ENCODE results near the gene DLGAP1.

The DLGAP1 gene

DNA sequence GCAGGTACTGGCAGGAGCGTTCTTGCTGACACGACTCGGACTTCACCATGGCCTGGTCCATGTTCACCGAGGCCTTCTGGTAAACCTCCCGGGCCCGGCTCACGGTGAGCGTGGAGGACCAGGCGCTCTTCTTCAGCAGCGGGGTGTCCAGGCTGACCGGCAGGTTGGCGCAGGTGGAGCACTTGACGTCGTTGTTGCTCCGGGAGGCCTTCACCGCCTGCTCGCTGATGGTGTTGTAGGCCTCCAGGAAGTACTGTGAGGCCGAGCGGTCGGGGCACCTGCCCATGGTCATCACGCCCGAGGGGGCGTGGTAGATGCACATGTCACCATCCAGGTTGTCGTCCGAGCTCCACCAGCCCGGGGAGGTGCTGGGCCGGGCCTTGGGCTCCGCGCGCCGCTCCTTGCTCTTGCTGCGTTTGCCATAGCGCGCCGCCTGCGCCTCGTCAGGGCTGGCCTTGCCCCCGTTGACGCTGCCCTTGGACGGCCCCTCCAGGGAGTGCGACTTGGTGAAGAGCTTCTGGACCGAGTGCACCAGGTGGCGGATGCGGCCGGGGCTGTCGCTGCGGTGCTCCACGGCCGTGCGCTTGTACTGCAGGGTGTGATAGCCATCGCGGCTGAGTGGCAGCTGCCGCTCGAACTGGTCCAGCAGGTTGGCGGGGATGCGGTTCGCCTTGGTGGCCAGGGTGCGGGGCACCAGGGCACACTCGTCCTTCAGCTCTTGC lies 575.8 kb downstream of the DLGAP1 start:
- Histone ChIP-seq H3K4me3 (ENCODE audit: insufficient read depth, low read length, poor library complexity, severe bottlenecking) (no peak overlapping the region), H3K9ac (ENCODE audit: low read length) (no peak overlapping the region), H3K9me3 (ENCODE audit: insufficient read depth, low read length) (no peaks in the 10 kb centered on the region), H4K20me1 (ENCODE audit: low read depth, low read length) (no peaks in the 10 kb centered on the region), H3K36me3 (ENCODE audit: low read length) (no peaks in the 10 kb centered on the region), H3K27me3 (ENCODE audit: low read length) (no peaks in the 10 kb centered on the region), H3K9me2 (replicated peaks; ENCODE audit: insufficient read depth, low read length) (no peaks in the 10 kb centered on the region), H3K79me2 (ENCODE audit: insufficient read depth, low read length) (no peaks in the 10 kb centered on the region), H2AFZ (ENCODE audit: low read depth, low read length, severe bottlenecking) (no peak overlapping the region), H3K4me2 (ENCODE audit: low read depth, low read length, poor library complexity, severe bottlenecking) (no peak overlapping the region), H3F3A (ENCODE audit: insufficient read depth) (no peaks in the 10 kb centered on the region), H3K27ac (ENCODE audit: low read depth, low read length) (no peak overlapping the region)
- TF ChIP-seq EZH2phosphoT487 (conservative IDR thresholded peaks at IDR 0.05; ENCODE audit: low read length) = no peak
- TF ChIP-seq, protein P1, sequence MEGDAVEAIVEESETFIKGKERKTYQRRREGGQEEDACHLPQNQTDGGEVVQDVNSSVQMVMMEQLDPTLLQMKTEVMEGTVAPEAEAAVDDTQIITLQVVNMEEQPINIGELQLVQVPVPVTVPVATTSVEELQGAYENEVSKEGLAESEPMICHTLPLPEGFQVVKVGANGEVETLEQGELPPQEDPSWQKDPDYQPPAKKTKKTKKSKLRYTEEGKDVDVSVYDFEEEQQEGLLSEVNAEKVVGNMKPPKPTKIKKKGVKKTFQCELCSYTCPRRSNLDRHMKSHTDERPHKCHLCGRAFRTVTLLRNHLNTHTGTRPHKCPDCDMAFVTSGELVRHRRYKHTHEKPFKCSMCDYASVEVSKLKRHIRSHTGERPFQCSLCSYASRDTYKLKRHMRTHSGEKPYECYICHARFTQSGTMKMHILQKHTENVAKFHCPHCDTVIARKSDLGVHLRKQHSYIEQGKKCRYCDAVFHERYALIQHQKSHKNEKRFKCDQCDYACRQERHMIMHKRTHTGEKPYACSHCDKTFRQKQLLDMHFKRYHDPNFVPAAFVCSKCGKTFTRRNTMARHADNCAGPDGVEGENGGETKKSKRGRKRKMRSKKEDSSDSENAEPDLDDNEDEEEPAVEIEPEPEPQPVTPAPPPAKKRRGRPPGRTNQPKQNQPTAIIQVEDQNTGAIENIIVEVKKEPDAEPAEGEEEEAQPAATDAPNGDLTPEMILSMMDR (IDR thresholded peaks at IDR 0.05; ENCODE audit: insufficient read depth, low read length, poor library complexity, severe bottlenecking) = no peak

DNA sequence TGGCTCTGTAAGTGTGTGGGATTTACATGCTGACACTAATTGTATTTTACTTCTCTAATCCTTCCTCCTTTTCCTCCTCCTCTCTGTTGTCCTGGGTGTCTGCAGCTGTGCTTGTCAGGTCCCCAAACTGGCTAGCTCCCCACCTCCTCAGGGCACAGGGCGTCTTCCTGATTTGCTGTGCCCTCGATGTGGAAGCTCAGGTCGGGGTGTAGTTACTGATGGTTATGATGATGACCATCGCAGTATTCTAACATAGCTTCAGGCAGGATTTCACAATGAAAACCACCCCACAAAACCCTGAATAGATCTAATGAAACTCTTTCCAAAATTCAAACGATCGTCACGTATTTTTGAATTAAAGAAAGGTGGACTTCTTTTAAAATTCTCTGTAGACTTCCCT lies 576.7 kb downstream of the DLGAP1 start:
- Histone ChIP-seq H3F3A (ENCODE audit: insufficient read depth) (no peaks in the 10 kb centered on the region), H3K4me2 (ENCODE audit: low read depth, low read length, poor library complexity, severe bottlenecking) (no peak overlapping the region), H3K79me2 (ENCODE audit: insufficient read depth, low read length) (no peaks in the 10 kb centered on the region), H3K27me3 (ENCODE audit: low read length) (no peaks in the 10 kb centered on the region), H3K9me3 (ENCODE audit: insufficient read depth, low read length) (no peaks in the 10 kb centered on the region), H3K9me2 (replicated peaks; ENCODE audit: insufficient read depth, low read length) (no peaks in the 10 kb centered on the region), H3K4me3 (ENCODE audit: insufficient read depth, low read length, poor library complexity, severe bottlenecking) (no peak overlapping the region), H2AFZ (ENCODE audit: low read depth, low read length, severe bottlenecking) (no peak overlapping the region), H3K27ac (ENCODE audit: low read depth, low read length) (no peak overlapping the region), H4K20me1 (ENCODE audit: low read depth, low read length) (no peaks in the 10 kb centered on the region), H3K9ac (ENCODE audit: low read length) (no peak overlapping the region), H3K36me3 (ENCODE audit: low read length) (no peaks in the 10 kb centered on the region)
- TF ChIP-seq, protein P1 (IDR thresholded peaks at IDR 0.05; ENCODE audit: insufficient read depth, low read length, poor library complexity, severe bottlenecking) = no peak
- no peak for TF ChIP-seq EZH2phosphoT487 (conservative IDR thresholded peaks at IDR 0.05; ENCODE audit: low read length)

DNA sequence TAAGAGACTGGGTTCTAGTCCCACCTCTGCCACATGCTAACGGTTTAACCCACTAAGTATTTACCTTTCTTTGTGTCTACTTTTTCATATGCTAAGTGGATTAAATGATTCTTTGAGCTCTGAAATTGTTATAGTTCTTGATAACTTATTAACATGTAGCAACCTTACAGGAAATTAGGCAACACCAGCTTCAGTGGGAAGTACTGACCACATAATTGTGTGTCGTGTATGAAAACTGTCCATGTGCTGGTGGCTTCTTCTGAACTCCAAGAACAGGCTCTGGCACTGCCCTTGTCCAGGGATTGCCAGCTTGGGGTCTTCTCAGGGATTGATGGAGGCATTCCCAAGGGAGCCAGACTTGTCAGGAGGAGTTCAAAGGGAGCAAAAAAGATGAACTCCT lies 577.4 kb downstream of the DLGAP1 start:
- no peaks in the 10 kb centered on the region for H3K27me3 ChIP-seq (ENCODE audit: low read length)
- no peak overlapping the region for H3K9ac ChIP-seq (ENCODE audit: low read length)
- no peak overlapping the region for H2AFZ ChIP-seq (ENCODE audit: low read depth, low read length, severe bottlenecking)
- TF ChIP-seq, protein P1 (IDR thresholded peaks at IDR 0.05; ENCODE audit: insufficient read depth, low read length, poor library complexity, severe bottlenecking) = no peak
- no peak for TF ChIP-seq EZH2phosphoT487 (conservative IDR thresholded peaks at IDR 0.05; ENCODE audit: low read length)
- H3K36me3 ChIP-seq (ENCODE audit: low read length) = no peaks in the 10 kb centered on the region
- no peak overlapping the region for H3K27ac ChIP-seq (ENCODE audit: low read depth, low read length)
- no peak overlapping the region for H3K4me3 ChIP-seq (ENCODE audit: insufficient read depth, low read length, poor library complexity, severe bottlenecking)
- no peaks in the 10 kb centered on the region for H3F3A ChIP-seq (ENCODE audit: insufficient read depth)
- H3K4me2 ChIP-seq (ENCODE audit: low read depth, low read length, poor library complexity, severe bottlenecking) = no peak overlapping the region
- H3K9me2 ChIP-seq (replicated peaks; ENCODE audit: insufficient read depth, low read length) = no peaks in the 10 kb centered on the region
- no peaks in the 10 kb centered on the region for H3K79me2 ChIP-seq (ENCODE audit: insufficient read depth, low read length)
- H3K9me3 ChIP-seq (ENCODE audit: insufficient read depth, low read length) = no peaks in the 10 kb centered on the region
- no peaks in the 10 kb centered on the region for H4K20me1 ChIP-seq (ENCODE audit: low read depth, low read length)
